Measurements from ENCODE around the gene NACA2. TPM values are rescaled to one million over a fixed set of nuclear protein-coding genes. Genes with fewer than 3 reads are reported as not detected.
"Not testable (repeated sequence)": the region's sequence is repeated elsewhere in the genome, so short reads cannot be mapped to it uniquely, and the experiment has no call there.

The NACA2 gene
- polyA plus RNA-seq, 1 donor: 0.81 TPM

DNA sequence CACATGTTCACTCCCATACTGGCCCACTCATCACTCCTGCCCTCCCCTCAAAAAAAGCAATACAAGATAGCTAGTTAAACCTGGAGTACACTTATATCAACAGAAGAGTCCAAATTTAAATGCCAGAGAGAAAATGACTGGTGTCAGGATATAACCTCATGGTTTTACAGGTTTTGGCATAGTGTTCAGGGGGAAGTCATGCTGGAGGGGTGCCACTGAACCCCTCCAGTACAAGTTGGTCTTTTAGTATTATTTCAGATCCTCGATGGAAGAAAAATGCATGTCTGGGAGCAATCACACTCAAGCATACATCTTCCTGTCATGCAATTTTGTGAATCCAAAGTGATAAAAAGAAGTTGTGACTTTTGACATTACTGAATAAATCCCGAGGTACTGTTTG is 10.5 kb downstream of the NACA2 start:
- Histone ChIP-seq H3K36me3 (ENCODE audit: control insufficient read depth, insufficient read depth, low read length) (no peaks in the 10 kb centered on the region), H3K27me3 (ENCODE audit: control insufficient read depth, insufficient read depth, low read length) (peaks cover 7% of the 10 kb centered on the region), H3K4me1 (ENCODE audit: control insufficient read depth, insufficient read depth, low read length) (no peaks in the 10 kb centered on the region), H3K27ac (ENCODE audit: low read length) (no peak overlapping the region), H3K9me3 (ENCODE audit: control insufficient read depth, low read depth, low read length) (no peaks in the 10 kb centered on the region), H3K4me3 (ENCODE audit: low read length) (no peak overlapping the region)
- DNase-seq: no peak
- WGBS (ENCODE audit: insufficient coverage, low lambda C conversion rate): no CpG with 5 or more reads among the region's 2 CpGs

DNA sequence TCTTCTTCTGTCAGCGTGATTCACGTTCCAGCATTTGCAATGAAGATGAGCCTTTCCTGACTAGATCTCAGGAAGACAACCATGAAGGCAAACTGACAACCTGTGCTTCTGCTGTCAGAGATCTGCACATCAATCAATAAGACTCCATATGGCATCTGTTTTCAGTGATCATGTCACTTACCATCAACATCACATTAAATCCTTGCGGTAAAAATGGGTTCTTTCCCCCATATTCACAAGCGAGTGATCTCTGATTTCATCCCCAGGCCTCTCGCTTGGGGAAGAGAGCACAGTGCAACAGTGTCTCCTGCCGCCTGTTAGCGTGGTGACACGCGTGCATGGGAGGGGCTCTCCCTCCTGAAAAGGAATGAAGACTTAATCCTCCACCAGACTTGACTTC is 11.1 kb downstream of the NACA2 start:
- DNase-seq: no peak
- H3K27me3 ChIP-seq (ENCODE audit: control insufficient read depth, insufficient read depth, low read length): peaks cover 7% of the 10 kb centered on the region
- no peaks in the 10 kb centered on the region for H3K9me3 ChIP-seq (ENCODE audit: control insufficient read depth, low read depth, low read length)
- no CpG with 5 or more reads among the region's 9 CpGs for WGBS (ENCODE audit: insufficient coverage, low lambda C conversion rate)
- H3K4me3 ChIP-seq (ENCODE audit: low read length): no peak overlapping the region
- H3K27ac ChIP-seq (ENCODE audit: low read length): no peak overlapping the region
- no peaks in the 10 kb centered on the region for H3K4me1 ChIP-seq (ENCODE audit: control insufficient read depth, insufficient read depth, low read length)
- no peaks in the 10 kb centered on the region for H3K36me3 ChIP-seq (ENCODE audit: control insufficient read depth, insufficient read depth, low read length)

DNA sequence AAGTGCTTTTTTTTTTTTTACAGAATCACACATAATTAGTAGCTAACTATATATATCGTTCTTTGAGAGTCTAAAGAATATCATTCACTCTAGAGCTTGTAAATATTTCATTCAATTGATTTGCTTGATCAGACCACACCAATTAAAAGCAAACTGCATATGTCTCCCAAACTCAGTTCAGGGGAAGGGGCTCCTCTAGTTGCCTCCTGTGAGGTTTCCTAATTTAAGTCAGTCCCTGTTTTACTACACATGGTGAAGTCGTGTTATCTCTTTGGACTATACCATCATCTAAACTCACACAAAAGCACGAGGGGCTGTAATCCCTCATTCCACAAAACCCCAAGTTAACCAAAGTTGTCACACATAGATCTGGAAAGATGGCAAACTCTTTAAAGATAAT is 11.7 kb downstream of the NACA2 start:
- no peaks in the 10 kb centered on the region for H3K4me1 ChIP-seq (ENCODE audit: control insufficient read depth, insufficient read depth, low read length)
- no peak overlapping the region for H3K4me3 ChIP-seq (ENCODE audit: low read length)
- H3K27me3 ChIP-seq (ENCODE audit: control insufficient read depth, insufficient read depth, low read length): peaks cover 7% of the 10 kb centered on the region
- H3K9me3 ChIP-seq (ENCODE audit: control insufficient read depth, low read depth, low read length): no peaks in the 10 kb centered on the region
- H3K27ac ChIP-seq (ENCODE audit: low read length): no peak overlapping the region
- no peaks in the 10 kb centered on the region for H3K36me3 ChIP-seq (ENCODE audit: control insufficient read depth, insufficient read depth, low read length)
- 100% methylated on average over 1 of the region's 3 CpGs for WGBS (ENCODE audit: insufficient coverage, low lambda C conversion rate)
- no peak for DNase-seq

DNA sequence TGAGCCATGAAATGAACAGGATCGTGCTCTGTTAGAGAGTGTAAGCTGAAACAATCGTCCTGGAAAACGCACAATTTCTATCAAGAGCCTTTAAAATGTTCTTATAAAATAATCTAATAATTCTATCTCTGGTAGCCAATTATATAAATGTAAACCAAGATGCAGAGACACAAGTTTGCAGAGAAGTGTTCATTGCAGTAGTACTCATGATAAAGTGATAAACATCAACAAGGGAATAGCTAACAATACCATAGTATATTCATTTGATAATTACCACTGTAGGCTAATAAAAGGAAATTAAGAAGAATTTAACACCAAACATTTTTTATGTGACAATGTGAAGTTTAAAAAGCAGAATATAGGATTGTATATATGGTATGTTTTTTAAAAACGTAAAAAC is 12.4 kb downstream of the NACA2 start:
- WGBS (ENCODE audit: insufficient coverage, low lambda C conversion rate): 90% methylated on average over 3 of the region's 4 CpGs
- Histone ChIP-seq H3K27ac (ENCODE audit: low read length) (no peak overlapping the region), H3K4me1 (ENCODE audit: control insufficient read depth, insufficient read depth, low read length) (no peaks in the 10 kb centered on the region), H3K4me3 (ENCODE audit: low read length) (no peak overlapping the region), H3K27me3 (ENCODE audit: control insufficient read depth, insufficient read depth, low read length) (peaks cover 7% of the 10 kb centered on the region), H3K36me3 (ENCODE audit: control insufficient read depth, insufficient read depth, low read length) (no peaks in the 10 kb centered on the region), H3K9me3 (ENCODE audit: control insufficient read depth, low read depth, low read length) (no peaks in the 10 kb centered on the region)
- DNase-seq: no peak

DNA sequence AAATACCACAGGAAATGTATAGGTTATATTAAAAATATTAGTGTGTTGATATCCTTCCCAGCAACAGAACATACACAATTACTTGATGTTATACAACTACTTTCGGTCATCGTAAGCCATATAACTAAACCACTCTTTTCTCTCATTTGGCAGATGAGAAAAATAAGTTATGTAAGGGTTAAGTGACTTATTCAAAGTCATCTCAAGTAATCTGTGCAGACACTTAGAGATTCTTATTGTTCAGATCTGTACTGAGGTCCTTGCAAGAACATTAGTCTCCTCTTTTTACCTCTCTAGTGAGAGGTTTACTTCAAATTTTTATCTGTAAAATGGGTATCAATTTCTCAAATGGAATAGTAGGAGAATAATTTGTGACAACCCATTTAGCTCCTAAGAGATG is 15.0 kb downstream of the NACA2 start:
- Histone ChIP-seq H3K4me1 (ENCODE audit: control insufficient read depth, insufficient read depth, low read length) (no peaks in the 10 kb centered on the region), H3K9me3 (ENCODE audit: control insufficient read depth, low read depth, low read length) (no peaks in the 10 kb centered on the region), H3K27ac (ENCODE audit: low read length) (no peak overlapping the region), H3K4me3 (ENCODE audit: low read length) (no peak overlapping the region), H3K36me3 (ENCODE audit: control insufficient read depth, insufficient read depth, low read length) (no peaks in the 10 kb centered on the region), H3K27me3 (ENCODE audit: control insufficient read depth, insufficient read depth, low read length) (peaks cover 3% of the 10 kb centered on the region)
- 100% methylated on average over 2 of the region's 2 CpGs for WGBS (ENCODE audit: insufficient coverage, low lambda C conversion rate)
- no peak for DNase-seq

DNA sequence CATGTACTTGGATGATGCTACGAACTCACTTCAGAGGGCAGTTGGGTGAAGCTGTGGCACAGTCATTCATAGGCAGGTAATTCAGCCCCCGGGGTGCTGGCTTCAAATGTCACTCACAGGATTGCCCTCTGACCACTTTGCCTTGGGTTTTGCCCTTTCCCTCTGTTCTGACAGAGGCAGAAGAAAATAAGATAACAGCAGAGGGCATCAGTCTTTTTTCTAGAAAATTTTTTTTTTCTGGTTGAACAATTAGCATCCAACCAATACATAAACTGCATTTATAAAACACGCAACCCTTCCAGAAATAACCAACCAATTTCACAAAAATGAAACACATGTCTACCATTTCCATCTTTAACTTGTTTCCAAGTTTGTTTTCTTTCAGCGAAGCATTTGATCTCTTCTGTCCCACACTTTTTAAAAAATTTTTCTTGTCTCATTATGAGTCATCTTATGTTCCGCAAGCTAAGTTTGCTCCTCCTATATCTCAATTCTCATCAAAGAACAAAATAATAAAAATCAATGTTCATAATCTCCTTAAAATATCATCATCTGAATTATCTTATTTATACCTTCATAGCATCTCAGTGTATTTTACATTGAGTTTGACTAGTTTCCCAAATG is 15.6 kb downstream of the NACA2 start:
- WGBS (ENCODE audit: insufficient coverage, low lambda C conversion rate): 88% methylated on average over 2 of the region's 5 CpGs

DNA sequence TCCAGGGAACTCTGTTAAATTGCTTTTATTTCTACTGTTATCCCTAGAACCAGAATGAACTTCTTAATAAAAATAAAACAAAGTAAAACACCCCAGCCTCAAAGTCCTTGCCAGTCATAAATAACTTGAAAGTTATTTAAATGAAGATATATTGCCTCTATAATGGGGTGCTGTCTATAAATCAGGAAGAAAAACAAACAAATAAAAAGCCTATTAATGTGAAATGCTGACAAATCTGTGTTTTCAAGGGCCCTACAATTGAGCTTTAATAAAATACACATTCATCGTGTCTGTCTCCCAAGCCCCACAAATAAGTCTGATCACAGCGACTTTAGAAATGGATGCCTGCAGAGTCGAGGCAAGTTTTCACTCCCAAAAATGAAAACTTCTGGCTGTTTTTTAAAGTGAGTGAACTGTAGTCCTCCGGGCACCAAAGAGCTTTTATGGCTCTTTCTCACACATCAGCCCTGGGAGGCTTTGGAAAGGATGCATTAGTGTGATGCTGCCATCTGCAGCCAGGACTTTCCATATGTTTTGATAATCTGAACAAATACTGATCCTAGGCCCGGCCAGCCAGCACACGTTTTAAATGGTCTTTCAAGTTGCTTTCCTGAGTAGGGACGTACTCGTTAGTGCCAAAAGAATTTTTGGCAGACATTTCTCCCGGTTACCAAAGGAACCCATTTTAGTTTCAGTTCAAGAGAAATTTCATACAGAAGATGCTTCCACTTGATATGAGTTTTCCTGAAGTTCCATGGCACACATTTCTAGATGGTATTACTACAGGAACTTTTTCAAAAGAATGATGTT is 16.3 kb downstream of the NACA2 start:
- 7% methylated on average over 3 of the region's 9 CpGs for WGBS (ENCODE audit: insufficient coverage, low lambda C conversion rate)
- DNase-seq: peak; percentile 41 to 42
- Histone ChIP-seq H3K9me3 (ENCODE audit: control insufficient read depth, low read depth, low read length) (peaks cover 9% of the 10 kb centered on the region), H3K27ac (ENCODE audit: low read length) (no peak overlapping the region), H3K36me3 (ENCODE audit: control insufficient read depth, insufficient read depth, low read length) (no peaks in the 10 kb centered on the region), H3K4me3 (ENCODE audit: low read length) (no peak overlapping the region), H3K4me1 (ENCODE audit: control insufficient read depth, insufficient read depth, low read length) (no peaks in the 10 kb centered on the region), H3K27me3 (ENCODE audit: control insufficient read depth, insufficient read depth, low read length) (peaks cover 2% of the 10 kb centered on the region)

More for the DNA sequence above, 15.6 kb downstream of the NACA2 start:
- peaks cover 3% of the 10 kb centered on the region for H3K9me3 ChIP-seq (ENCODE audit: control insufficient read depth, low read depth, low read length)
- no peak overlapping the region for H3K4me3 ChIP-seq (ENCODE audit: low read length)
- H3K27ac ChIP-seq (ENCODE audit: low read length): no peak overlapping the region
- H3K27me3 ChIP-seq (ENCODE audit: control insufficient read depth, insufficient read depth, low read length): peaks cover 2% of the 10 kb centered on the region
- no peaks in the 10 kb centered on the region for H3K4me1 ChIP-seq (ENCODE audit: control insufficient read depth, insufficient read depth, low read length)
- no peak for DNase-seq
- no peaks in the 10 kb centered on the region for H3K36me3 ChIP-seq (ENCODE audit: control insufficient read depth, insufficient read depth, low read length)

DNA sequence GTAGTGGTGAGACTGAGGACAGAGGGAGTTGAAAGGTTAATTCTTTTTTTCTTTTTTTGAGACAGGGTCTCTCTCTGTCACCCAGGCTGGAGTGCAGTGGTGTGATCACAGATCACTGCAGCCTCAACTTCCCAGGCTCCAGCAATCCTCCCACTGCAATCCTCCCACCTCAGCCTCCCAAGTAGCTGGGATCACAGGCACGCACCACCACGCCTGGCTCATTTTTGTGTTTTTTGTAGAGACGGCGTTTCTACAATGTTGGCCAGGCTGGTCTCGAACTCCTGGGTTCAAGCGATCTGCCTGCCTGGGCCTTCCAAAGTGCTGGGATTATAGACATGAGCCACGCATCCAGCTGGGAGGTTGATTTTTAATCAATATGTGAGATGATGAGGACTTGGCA is 18.5 kb downstream of the NACA2 start:
- H3K27me3 ChIP-seq (ENCODE audit: control insufficient read depth, insufficient read depth, low read length); H3K9me3 ChIP-seq (ENCODE audit: control insufficient read depth, low read depth, low read length): not testable (repeated sequence)

DNA sequence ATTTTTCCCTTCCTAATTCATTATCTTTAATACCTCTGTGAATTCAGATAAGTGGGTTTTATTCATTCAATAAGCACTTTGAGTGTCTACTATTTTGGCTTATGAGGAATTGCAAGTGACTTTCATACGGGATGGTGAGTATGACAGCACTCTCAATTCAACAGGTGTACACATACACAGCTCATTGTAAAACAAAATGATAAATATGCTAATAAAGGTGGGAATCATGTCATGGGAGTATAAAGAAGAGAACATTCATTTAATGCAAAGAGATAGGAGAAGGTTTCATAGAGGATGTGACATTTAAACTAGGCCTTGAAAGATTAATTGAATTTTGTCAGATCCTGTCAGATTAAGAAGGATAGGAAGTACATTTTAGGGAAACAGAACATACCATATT is 19.4 kb downstream of the NACA2 start:
- Histone ChIP-seq H3K36me3 (ENCODE audit: control insufficient read depth, insufficient read depth, low read length) (no peaks in the 10 kb centered on the region), H3K4me3 (ENCODE audit: low read length) (no peak overlapping the region), H3K27ac (ENCODE audit: low read length) (no peak overlapping the region), H3K27me3 (ENCODE audit: control insufficient read depth, insufficient read depth, low read length) (no peaks in the 10 kb centered on the region), H3K4me1 (ENCODE audit: control insufficient read depth, insufficient read depth, low read length) (no peaks in the 10 kb centered on the region), H3K9me3 (ENCODE audit: control insufficient read depth, low read depth, low read length) (peaks cover 9% of the 10 kb centered on the region)
- DNase-seq: no peak
- WGBS (ENCODE audit: insufficient coverage, low lambda C conversion rate): 100% methylated on average over 1 of the region's 1 CpG

More for the DNA sequence above, 18.5 kb downstream of the NACA2 start:
- not testable (repeated sequence) for DNase-seq; H3K4me3 ChIP-seq (ENCODE audit: low read length); H3K4me1 ChIP-seq (ENCODE audit: control insufficient read depth, insufficient read depth, low read length); H3K27ac ChIP-seq (ENCODE audit: low read length); H3K36me3 ChIP-seq (ENCODE audit: control insufficient read depth, insufficient read depth, low read length)
- 75% methylated on average over 1 of the region's 7 CpGs for WGBS (ENCODE audit: insufficient coverage, low lambda C conversion rate)

DNA sequence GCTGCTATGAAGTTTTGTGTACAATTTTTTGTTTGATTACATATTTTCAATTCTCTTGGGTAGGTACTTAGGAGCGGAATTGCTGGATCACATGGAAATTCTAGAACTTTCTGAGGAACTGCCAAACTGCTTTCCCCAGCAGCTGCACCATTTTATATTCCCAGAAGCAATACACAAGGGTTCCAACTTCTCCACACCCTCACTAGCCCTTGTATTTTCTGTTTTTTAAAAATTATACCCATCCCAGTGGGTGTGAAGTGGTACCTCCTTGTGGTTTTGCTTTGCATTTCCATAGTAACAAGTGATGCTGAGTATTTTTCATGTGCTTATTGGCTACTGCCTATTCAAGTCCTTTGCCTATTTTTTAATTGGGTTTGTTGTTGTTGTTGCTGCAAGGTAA is 20.9 kb downstream of the NACA2 start:
- H3K36me3 ChIP-seq (ENCODE audit: control insufficient read depth, insufficient read depth, low read length): no peaks in the 10 kb centered on the region
- no peaks in the 10 kb centered on the region for H3K27me3 ChIP-seq (ENCODE audit: control insufficient read depth, insufficient read depth, low read length)
- H3K4me1 ChIP-seq (ENCODE audit: control insufficient read depth, insufficient read depth, low read length): no peaks in the 10 kb centered on the region
- H3K9me3 ChIP-seq (ENCODE audit: control insufficient read depth, low read depth, low read length): peaks cover 9% of the 10 kb centered on the region
- H3K4me3 ChIP-seq (ENCODE audit: low read length): no peak overlapping the region
- WGBS (ENCODE audit: insufficient coverage, low lambda C conversion rate): no CpG with 5 or more reads among the region's 1 CpG
- DNase-seq: no peak
- H3K27ac ChIP-seq (ENCODE audit: low read length): no peak overlapping the region

DNA sequence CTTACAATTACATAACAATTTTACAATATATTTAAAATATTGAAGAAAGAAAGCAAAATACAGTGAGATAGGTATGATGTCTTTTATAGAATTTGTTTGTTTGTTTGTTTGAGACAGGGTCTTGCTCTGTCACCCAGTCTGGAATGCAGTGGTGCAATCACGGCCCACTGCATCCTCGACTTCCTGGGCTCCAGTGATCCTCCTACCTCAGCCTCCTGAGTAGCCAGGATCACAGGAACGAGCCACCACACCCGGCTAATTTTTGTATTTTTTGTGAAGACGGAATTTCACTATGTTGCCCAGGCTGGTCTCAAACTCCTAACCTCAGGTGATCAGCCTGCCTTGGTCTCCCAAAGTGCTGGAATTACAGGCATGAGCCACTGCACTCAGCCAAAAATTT is 21.5 kb downstream of the NACA2 start:
- WGBS (ENCODE audit: insufficient coverage, low lambda C conversion rate): no CpG with 5 or more reads among the region's 5 CpGs
- not testable (repeated sequence) for H3K27ac ChIP-seq (ENCODE audit: low read length); H3K4me3 ChIP-seq (ENCODE audit: low read length); H3K4me1 ChIP-seq (ENCODE audit: control insufficient read depth, insufficient read depth, low read length); DNase-seq; H3K9me3 ChIP-seq (ENCODE audit: control insufficient read depth, low read depth, low read length); H3K36me3 ChIP-seq (ENCODE audit: control insufficient read depth, insufficient read depth, low read length); H3K27me3 ChIP-seq (ENCODE audit: control insufficient read depth, insufficient read depth, low read length)

All from large intestine (tissue), 3 donors.